Measurements from ENCODE around the gene FADS1. TPM values are rescaled to one million over a fixed set of nuclear protein-coding genes. Genes with fewer than 3 reads are reported as not detected.
A peak's percentile ranks its signal among the peaks of the same experiment; 100 is the strongest.

Gene FADS1
- total and polyA plus RNA-seq, 2 of the 13 experiments (the other 11 are each of a cell fraction or from before 2014, with no cell fraction given), result 91.8 to 108 TPM

DNA sequence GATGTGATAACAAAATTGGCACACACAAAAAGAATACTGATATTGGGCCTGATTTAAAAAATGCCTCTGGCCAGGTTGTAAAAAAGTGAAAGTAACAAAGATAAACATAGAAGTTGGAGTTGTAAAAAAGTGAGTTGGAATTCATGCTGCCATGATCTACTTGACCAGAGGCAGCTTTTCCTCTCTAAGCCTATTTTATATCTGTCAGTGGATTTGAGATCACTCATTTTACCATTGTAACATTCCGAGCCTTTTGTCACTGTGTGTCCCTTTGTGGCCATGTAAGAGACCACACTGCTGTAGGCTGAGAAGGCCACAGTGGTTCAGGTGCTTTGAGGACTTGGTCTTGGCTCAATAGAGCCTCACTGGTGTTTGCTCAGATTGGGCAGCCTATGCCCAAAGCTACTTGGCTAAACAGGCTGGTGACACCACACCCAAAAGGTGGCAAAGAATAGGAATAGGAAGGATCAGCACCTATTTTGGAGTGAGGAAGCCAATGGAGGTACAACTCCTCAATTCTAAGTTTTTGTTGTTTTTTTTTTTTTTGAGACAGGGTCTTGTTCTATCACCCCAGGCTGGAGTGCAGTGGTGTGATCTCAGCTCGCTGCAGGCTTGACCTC, 17.0 kb downstream of the FADS1 start (continued):
- TF ChIP-seq, protein P1, sequence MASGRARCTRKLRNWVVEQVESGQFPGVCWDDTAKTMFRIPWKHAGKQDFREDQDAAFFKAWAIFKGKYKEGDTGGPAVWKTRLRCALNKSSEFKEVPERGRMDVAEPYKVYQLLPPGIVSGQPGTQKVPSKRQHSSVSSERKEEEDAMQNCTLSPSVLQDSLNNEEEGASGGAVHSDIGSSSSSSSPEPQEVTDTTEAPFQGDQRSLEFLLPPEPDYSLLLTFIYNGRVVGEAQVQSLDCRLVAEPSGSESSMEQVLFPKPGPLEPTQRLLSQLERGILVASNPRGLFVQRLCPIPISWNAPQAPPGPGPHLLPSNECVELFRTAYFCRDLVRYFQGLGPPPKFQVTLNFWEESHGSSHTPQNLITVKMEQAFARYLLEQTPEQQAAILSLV (CRISPR knock-in tag; IDR thresholded peaks at IDR 0.05; ENCODE audit: borderline replicate concordance), result no peak
- TF ChIP-seq ZFP36 (IDR thresholded peaks at IDR 0.05; ENCODE audit: borderline replicate concordance, low read depth, low read length, partially characterized antibody), result no peak
- TF ChIP-seq AGO2 (optimal IDR thresholded peaks at IDR 0.05; ENCODE audit: low read depth, low read length), result peak; percentile 38
- no peak for TF ChIP-seq CHCHD3 (CRISPR knock-in tag; IDR thresholded peaks at IDR 0.05)
- peak; percentile 48; the same call in 1 of the 2 replicates for TF ChIP-seq RBFOX2 (IDR thresholded peaks at IDR 0.05; ENCODE audit: low read depth, low read length)
- no peak for TF ChIP-seq ZNF17 (CRISPR knock-in tag; IDR thresholded peaks at IDR 0.05)
- no peak for TF ChIP-seq ZNF747 (CRISPR knock-in tag; IDR thresholded peaks at IDR 0.05; ENCODE audit: borderline replicate concordance)
- no peak for TF ChIP-seq TSC22D2 (CRISPR knock-in tag; IDR thresholded peaks at IDR 0.05; ENCODE audit: borderline replicate concordance)

DNA sequence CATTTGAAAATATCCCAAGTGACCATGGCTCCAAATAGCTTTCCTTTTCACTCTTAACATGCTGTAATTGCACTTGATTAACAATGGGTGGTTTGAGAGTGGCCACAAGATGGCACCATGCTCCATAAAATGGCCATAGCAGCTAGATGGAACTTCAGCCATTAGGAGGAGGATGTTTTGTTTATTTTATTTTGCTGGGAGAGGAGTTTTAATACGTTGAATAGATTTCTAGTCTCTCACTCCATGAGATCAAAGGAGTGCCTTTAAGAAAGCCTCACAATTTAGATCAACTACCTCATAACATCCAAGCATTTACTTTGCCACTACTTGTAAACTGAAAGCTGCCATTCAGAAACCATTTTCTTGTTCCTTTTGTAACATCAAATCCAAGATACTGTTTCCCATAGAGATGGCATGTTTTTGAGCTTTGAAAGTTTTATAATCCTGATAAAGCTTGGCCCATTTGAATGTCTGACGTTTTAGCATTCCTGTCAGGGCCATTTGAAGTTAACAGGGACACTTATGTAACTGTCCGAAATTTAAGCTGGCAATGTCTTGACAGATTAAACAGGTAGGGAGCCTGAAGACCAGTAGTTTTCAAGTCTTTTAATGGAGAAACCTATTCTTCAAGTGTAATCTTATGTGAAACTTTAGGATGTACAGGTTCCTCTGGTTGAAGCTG, 19.4 kb downstream of the FADS1 start:
- Histone ChIP-seq H2AFZ (ENCODE audit: low read length) (no peak overlapping the region), H4K20me1 (ENCODE audit: insufficient read depth, low read length) (no peaks in the 10 kb centered on the region; the same call in 1 of the 2 replicates), H3K4me1 (ENCODE audit: insufficient read depth, low read length) (peaks cover 40% of the 10 kb centered on the region), H3K9ac (ENCODE audit: insufficient read depth, low read depth, low read length) (no peak overlapping the region), H3K9me3 (ENCODE audit: low read length) (no peaks in the 10 kb centered on the region), H3K4me3 (replicated peaks in 1 of 3; ENCODE audit: insufficient read depth in 1 of 3, low read depth in 2 of 3, low read length in 3 of 3) (no peak overlapping the region), H3K36me3 (replicated peaks in 1 of 2; ENCODE audit: control insufficient read depth in 1 of 2, insufficient read depth in 2 of 2, low read length in 2 of 2) (peaks cover 8 to 31% of the 10 kb centered on the region in 2 experiments), H3K4me2 (ENCODE audit: low read depth, low read length) (no peak overlapping the region), H3K27ac (ENCODE audit: extremely low read length, insufficient read depth, low read length) (peak overlapping the region; percentile 5), H3K79me2 (ENCODE audit: insufficient read depth, low read length) (peaks cover 37% of the 10 kb centered on the region), H3K27me3 (ENCODE audit: control insufficient read depth in 1 of 2, insufficient read depth in 2 of 2, low read length in 2 of 2) (no peaks in the 10 kb centered on the region; a peak in 1 of 5 replicates)
- ChIA-PET POLR2A (interaction anchor here (0.9 to 3.2 kb wide), 4 partner anchors 17 to 176 kb away, joined by 4 to 28 read pairs (median 4); partner anchors contain the start of genes FADS1 and FTH1), CTCF (ENCODE audit: low intra/inter-chr PET ratio, low total read pairs) (interaction anchor here (0.8 to 2.2 kb wide), 10 partner anchors 19 to 310 kb away, joined by 3 to 7 read pairs (median 4); partner anchors contain the start of genes FADS1 and FADS2)
- DNase-seq (ENCODE audit: low spot score) (peak; percentile 78), ATAC-seq (peak; percentile 13; the same call in 1 of the 3 replicates), FAIRE-seq (peak; percentile 85)
- BruUV-seq (replicated peaks), result no TSS peak
- intact Hi-C loops (cut with micrococcal nuclease; ENCODE audit: unreplicated experiment), result loop anchor here (1.0 to 2.0 kb wide), 4 partner anchors 19 to 311 kb away; no protein-coding TSS in a partner anchor
- WGBS (ENCODE audit: low lambda C conversion rate), result 74% methylated on average over 3 of the region's 3 CpGs
- in situ Hi-C loops (cut with HindIII; ENCODE audit: extremely low pct_ligation_motif_present, low pct_unique_long_range_greater_than_20kb), result loop anchor here (10.0 kb wide), 1 partner anchor 287 kb away; no protein-coding TSS in a partner anchor
- peak; percentile 69 for TF ChIP-seq RAD21 (CRISPR knock-in tag; IDR thresholded peaks at IDR 0.05)
- TF ChIP-seq CTCF (CRISPR knock-in tag; IDR thresholded peaks at IDR 0.05), result peak; percentile 87
- TF ChIP-seq, protein P2, sequence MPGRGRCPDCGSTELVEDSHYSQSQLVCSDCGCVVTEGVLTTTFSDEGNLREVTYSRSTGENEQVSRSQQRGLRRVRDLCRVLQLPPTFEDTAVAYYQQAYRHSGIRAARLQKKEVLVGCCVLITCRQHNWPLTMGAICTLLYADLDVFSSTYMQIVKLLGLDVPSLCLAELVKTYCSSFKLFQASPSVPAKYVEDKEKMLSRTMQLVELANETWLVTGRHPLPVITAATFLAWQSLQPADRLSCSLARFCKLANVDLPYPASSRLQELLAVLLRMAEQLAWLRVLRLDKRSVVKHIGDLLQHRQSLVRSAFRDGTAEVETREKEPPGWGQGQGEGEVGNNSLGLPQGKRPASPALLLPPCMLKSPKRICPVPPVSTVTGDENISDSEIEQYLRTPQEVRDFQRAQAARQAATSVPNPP (CRISPR knock-in tag; IDR thresholded peaks at IDR 0.05), result 0 out of 2 replicates have a peak, but pooled peaks have one; percentile 58
- TF ChIP-seq IKZF4 (CRISPR knock-in tag; IDR thresholded peaks at IDR 0.05; ENCODE audit: borderline replicate concordance, low read depth, not compliant biosample characterization), result no peak
- TF ChIP-seq HMGXB4 (CRISPR knock-in tag; IDR thresholded peaks at IDR 0.05; ENCODE audit: borderline replicate concordance in 1 of 2, low read depth in 1 of 2), result 0 out of 4 replicates have a peak, but pooled peaks have one; percentile 27 to 49

Measured in HepG2 (cell line).